HUES6 (cell line): ENCODE results near the gene ACADS.

Source experiments
- H3K27ac ChIP-seq: 2 replicates; pipeline ENCODE4 v1.7.0; 2013; ENCODE audit warnings: low read depth, mild to moderate bottlenecking, low read length, inconsistent platforms
- H3K27me3 ChIP-seq: 2 replicates; pipeline ENCODE4 v1.6.1; 2013; ENCODE audit warnings: low read length; ENCODE audit not compliant: control insufficient read depth, insufficient read depth
- H3K36me3 ChIP-seq: 2 replicates; pipeline ENCODE4 v1.6.1; 2013; ENCODE audit warnings: low read length; ENCODE audit not compliant: control insufficient read depth, insufficient read depth
- H3K4me1 ChIP-seq: 2 replicates; pipeline ENCODE4 v1.6.1; 2013; ENCODE audit warnings: low read length; ENCODE audit not compliant: control insufficient read depth, insufficient read depth
- H3K4me3 ChIP-seq: 2 replicates; pipeline ENCODE4 v1.5.1; 2013; ENCODE audit warnings: low read depth, low read length
- H3K9ac ChIP-seq: one replicate; pipeline ENCODE4 v1.6.1; 2013; ENCODE audit warnings: mild to moderate bottlenecking, low read length
- H3K9me3 ChIP-seq: 2 replicates; pipeline ENCODE4 v1.6.1; 2013; ENCODE audit warnings: low read depth, low read length; ENCODE audit not compliant: control insufficient read depth, insufficient read depth

The ACADS gene

DNA sequence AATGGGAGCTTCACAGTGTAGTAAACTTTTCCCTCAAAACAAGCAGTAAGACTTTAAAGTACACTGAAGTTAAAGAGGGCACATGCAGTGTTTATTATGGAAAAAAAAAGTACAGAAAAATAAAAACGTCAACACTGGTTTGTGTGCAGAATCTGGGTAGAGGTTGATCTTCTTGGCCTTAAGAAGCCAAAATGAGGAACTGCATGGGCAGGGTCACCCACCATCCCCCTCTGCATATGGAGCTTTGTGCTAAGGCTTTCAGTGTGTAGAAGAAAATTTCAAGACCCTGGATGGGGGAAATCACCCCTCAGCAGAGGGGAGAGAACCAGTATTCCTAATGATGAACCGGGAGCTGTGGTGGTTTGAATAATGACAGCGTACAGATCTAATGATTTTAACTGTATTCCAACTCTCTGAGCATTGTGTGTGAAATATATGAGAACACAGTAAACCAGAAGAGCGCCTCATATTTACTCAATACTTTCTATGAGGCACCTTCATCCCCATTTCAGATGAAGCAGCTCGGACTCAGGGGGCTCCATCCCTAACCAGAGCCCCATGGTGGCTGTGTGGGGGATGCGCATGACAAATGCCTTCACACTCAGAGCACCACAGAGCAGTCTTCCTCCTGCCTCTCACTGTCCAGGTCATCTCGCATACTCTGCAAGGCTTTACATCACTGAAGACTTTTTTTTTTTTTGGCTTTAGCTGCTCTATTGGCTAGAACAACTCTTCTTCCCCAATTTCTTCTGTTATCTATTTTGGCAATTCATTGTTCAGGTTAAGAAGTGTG, 33.4 kb downstream of the ACADS start:
- Histone ChIP-seq H3K27ac (no peak overlapping the region), H3K9ac (no peak overlapping the region), H3K4me3 (no peak overlapping the region), H3K27me3 (no peaks in the 10 kb centered on the region), H3K9me3 (no peaks in the 10 kb centered on the region), H3K4me1 (peaks cover 9% of the 10 kb centered on the region; the same call in 1 of the 2 replicates), H3K36me3 (peaks cover 18% of the 10 kb centered on the region)

DNA sequence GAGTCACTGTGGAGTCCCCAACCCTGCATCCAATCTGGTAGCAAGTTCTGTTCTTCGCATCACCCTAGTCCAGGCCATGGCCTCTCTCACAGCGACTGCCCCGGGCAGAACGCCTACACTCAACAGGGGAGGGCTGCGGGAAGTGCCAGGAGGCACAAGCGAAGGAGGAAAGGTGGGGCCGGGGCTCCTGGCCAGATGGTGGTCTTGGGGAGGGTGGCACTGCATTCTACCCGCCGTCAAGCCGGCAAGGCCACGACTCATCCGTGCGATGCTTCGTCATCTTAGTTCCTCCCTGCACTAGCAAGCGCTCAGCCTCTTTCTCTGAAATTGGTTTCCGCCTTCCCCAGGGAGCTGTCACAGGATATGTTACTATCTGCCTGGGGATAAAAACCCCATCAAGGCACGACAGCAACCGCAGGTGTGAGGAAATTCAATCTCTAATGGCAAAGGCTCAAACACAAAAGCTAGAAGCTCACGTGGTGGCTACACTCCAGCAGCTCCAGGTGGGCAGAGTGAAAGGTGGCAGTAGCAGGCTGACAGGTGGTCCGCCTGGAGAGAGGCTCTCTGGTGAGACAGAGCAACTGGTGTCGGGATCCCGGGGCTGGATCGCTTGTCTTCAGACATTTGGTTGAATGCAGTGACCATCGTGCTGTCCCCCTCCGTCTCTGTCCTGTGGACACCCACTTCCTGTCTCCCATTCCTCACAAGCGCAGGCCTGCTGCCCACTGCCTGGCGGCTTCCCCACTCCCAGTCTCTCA, 34.1 kb downstream of the ACADS start:
- H3K4me1 ChIP-seq, result peaks cover 9% of the 10 kb centered on the region; the same call in 1 of the 2 replicates
- H3K9ac ChIP-seq, result no peak overlapping the region
- no peak overlapping the region for H3K4me3 ChIP-seq
- no peaks in the 10 kb centered on the region for H3K27me3 ChIP-seq
- H3K27ac ChIP-seq, result no peak overlapping the region
- peaks cover 25% of the 10 kb centered on the region for H3K36me3 ChIP-seq
- no peaks in the 10 kb centered on the region for H3K9me3 ChIP-seq

DNA sequence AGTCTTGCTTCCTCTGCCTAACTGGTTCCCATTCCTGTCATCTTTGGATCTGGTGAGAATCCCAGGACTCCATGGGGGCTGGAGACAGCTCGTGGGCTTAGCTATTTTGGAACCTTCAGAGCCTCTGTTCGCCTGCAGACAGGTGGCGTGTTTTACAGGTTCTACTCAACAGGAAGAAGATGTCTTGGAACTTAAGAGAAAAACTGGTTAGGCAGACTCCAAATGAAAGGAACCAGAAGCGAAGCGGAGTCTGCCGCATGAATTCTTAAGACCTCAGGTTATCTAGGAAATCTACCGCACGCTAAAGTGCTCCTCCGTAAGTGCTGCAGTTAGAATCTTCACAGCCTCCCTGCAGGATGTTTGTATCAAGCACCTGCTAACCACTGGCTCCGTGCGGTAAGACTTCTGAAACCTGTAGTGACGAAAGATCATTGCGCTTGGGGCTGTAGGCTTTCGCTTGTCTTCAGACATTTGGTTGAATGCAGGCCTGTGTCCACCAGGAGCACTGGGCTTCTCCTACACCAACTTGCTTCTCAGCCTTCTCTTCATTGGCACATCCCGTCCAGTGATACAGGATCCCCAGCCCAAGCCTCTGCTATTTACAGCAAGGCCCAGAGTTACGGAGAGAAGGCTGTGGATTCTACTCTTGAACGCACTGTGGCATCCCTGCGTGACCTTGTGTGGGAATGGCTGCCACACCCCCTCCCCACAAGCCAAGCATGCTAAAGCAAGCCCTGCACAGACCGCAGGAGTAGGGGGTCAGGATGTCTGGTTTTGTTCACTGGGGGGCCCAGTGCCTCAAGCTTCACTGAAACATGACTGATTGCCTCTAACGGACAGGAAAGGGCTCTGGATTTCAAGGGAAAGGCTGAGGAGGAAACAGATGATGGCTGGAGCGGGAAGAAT, 35.0 kb downstream of the ACADS start:
- Histone ChIP-seq H3K4me1 (peaks cover 9% of the 10 kb centered on the region; the same call in 1 of the 2 replicates), H3K9ac (no peak overlapping the region), H3K27ac (no peak overlapping the region), H3K9me3 (no peaks in the 10 kb centered on the region), H3K36me3 (peaks cover 28% of the 10 kb centered on the region), H3K27me3 (no peaks in the 10 kb centered on the region), H3K4me3 (no peak overlapping the region)

GRCh38 chr12:120761519-120761934, 35.9 kb downstream of the ACADS start:
- no peak overlapping the region for H3K27ac ChIP-seq
- no peaks in the 10 kb centered on the region for H3K9me3 ChIP-seq
- H3K27me3 ChIP-seq, result no peaks in the 10 kb centered on the region
- peaks cover 37% of the 10 kb centered on the region for H3K36me3 ChIP-seq
- no peak overlapping the region for H3K4me3 ChIP-seq
- peaks cover 9% of the 10 kb centered on the region; the same call in 1 of the 2 replicates for H3K4me1 ChIP-seq
- no peak overlapping the region for H3K9ac ChIP-seq

- Histone ChIP-seq H3K4me3 (no peak overlapping the region), H3K9ac (no peak overlapping the region), H3K4me1 (peaks cover 9% of the 10 kb centered on the region; the same call in 1 of the 2 replicates), H3K27me3 (no peaks in the 10 kb centered on the region), H3K27ac (no peak overlapping the region), H3K36me3 (peaks cover 43% of the 10 kb centered on the region), H3K9me3 (no peaks in the 10 kb centered on the region)
These were observed 36.5 kb downstream of the ACADS start for GRCh38 chr12:120762086-120762485.

DNA sequence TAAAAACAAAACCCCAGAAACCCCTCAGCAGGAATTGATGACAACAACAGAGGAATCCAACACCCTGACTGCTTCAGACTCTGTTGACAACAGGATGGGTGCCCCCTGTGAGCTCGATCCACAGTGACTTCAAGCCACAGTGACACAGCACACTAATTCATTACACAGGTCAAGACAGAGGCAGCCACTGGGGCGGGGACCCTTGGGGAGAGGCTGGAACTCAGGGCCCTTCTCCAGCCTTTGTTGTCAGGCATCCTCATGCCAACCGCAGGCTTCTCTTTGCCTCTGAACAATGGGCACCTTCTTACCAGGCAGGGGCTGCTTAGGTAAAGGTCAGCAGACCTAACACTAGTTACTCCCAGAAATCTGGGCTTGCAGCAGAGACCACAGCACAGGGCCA, 37.6 kb downstream of the ACADS start:
- Histone ChIP-seq H3K27me3 (no peaks in the 10 kb centered on the region), H3K9me3 (no peaks in the 10 kb centered on the region), H3K9ac (no peak overlapping the region), H3K4me3 (no peak overlapping the region), H3K36me3 (peaks cover 54% of the 10 kb centered on the region), H3K4me1 (peaks cover 9% of the 10 kb centered on the region; the same call in 1 of the 2 replicates), H3K27ac (no peak overlapping the region)

DNA sequence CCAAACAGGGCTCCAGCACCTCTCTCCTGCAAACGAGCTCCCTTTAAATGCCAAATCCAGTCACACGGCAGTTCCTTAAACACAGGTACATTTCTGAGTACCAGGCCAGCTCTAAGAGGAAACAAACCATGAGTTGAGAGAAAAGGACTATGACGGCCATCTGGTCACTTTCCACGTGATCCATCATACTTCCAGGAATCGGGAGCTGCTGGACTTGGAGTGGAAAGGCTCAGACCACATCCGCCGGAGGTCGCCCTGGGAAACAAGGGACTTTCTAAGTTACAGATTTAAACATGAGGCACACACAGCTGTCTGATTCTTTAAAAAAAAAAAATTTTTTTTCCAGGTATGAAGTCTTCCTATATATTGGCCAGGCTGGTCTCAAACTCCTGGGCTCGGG, 39.2 kb downstream of the ACADS start:
- H3K36me3 ChIP-seq, result peaks cover 66% of the 10 kb centered on the region
- H3K4me3 ChIP-seq, result no peak overlapping the region
- no peak overlapping the region for H3K27ac ChIP-seq

GRCh38 chr12:120766566-120766965, 40.9 kb downstream of the ACADS start:
- peaks cover 62% of the 10 kb centered on the region for H3K36me3 ChIP-seq
- no peak overlapping the region for H3K27ac ChIP-seq
- H3K4me3 ChIP-seq, result no peak overlapping the region
- H3K9me3 ChIP-seq, result no peaks in the 10 kb centered on the region
- no peaks in the 10 kb centered on the region for H3K27me3 ChIP-seq
- H3K9ac ChIP-seq, result no peak overlapping the region
- H3K4me1 ChIP-seq, result no peaks in the 10 kb centered on the region

More for the DNA sequence above, 39.2 kb downstream of the ACADS start:
- Histone ChIP-seq H3K9me3 (no peaks in the 10 kb centered on the region), H3K27me3 (no peaks in the 10 kb centered on the region), H3K4me1 (peaks cover 1% of the 10 kb centered on the region; the same call in 1 of the 2 replicates), H3K9ac (no peak overlapping the region)

DNA sequence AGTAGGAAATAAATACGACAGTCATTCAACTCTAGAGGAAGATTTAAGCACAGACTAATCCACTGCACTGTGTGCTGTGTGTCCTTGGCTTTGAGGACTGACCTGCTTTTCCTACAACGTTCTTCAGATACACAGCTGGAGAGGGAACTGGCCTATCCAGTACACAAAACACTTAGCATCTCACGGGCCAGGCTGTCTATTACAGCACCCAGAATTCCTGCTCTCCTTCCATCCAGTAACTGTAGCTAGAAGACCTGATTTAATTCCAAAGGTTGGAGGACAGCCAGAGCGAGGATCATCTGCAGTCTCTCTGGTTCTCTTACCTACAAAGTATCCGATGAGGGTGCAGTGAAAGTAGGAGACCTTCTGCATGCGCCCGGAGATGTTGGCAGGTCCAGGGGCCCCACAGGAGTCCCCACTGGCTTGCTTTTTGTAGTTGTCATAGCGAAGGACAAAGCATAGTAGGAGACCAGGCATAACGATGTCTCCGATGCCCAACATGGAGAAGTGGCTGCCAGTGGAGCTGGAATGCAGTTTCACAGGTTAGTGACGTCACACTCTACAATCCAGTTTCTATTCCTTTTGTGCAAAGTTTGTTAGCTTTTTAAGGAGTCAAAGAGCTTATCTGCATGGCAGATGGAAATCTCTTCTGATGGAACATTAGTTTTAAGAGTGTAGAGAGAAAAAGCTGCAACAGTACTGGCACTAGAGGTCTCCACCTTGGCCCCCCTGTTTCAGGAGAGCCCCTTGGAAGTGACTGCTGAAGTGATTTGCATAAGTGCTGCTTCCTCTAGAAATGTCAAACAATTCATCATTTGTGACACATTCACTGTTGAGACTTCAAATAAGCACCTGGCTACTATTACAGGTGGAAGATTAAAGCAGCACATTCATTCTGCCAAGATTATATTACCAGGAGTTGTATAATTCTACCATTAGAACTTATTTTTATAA, 41.7 kb downstream of the ACADS start:
- no peak overlapping the region for H3K4me3 ChIP-seq
- peaks cover 60% of the 10 kb centered on the region for H3K36me3 ChIP-seq
- no peak overlapping the region for H3K27ac ChIP-seq
- H3K9me3 ChIP-seq, result no peaks in the 10 kb centered on the region
- H3K9ac ChIP-seq, result no peak overlapping the region
- H3K4me1 ChIP-seq, result no peaks in the 10 kb centered on the region
- H3K27me3 ChIP-seq, result no peaks in the 10 kb centered on the region

DNA sequence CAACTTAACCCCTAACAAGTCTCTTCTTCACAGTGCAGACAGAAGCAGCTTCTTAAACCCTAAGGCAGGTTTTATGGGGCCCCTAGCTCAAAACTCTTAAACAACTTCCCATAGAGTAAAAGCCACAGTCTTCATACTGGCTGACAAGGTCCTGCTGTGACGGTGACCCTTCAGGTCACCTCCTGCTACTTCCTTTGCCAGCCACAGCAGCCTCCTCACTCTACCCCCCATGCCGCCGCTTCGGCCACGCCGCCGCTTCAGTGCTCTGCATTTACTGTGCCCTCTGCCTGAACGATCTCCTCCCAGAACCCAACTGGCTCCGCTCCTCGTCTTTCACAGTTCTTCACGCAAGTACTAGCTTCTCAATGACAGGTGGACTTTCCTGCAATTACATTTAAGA, 45.5 kb downstream of the ACADS start:
- H3K27me3 ChIP-seq, result no peaks in the 10 kb centered on the region
- H3K36me3 ChIP-seq, result peaks cover 33% of the 10 kb centered on the region
- no peaks in the 10 kb centered on the region for H3K4me1 ChIP-seq
- H3K4me3 ChIP-seq, result no peak overlapping the region
- H3K9ac ChIP-seq, result no peak overlapping the region
- H3K27ac ChIP-seq, result no peak overlapping the region
- H3K9me3 ChIP-seq, result no peaks in the 10 kb centered on the region
